Umbilical cord (tissue), 2 donors: ENCODE results near the gene OR52L1. TPM values are rescaled to one million over a fixed set of nuclear protein-coding genes. Genes with fewer than 3 reads are reported as not detected.
"Not testable (repeated sequence)": the region's sequence is repeated elsewhere in the genome, so short reads cannot be mapped to it uniquely, and the experiment has no call there.

Source experiments
- DNase-seq: peaks from one replicate; pipeline ENCODE4 v3.0.0-alpha.2; 2015; ENCODE audit warnings: low spot score
- total RNA-seq: library from RNA; depleted of rRNA; stranded (reverse); fragments of >200 nt; gene quantifications from one replicate; pipeline ENCODE4 v1.2.3, GENCODE V29; 2014; ENCODE audit warnings: low replicate concordance; ENCODE audit not compliant: insufficient read depth

Gene OR52L1
- total RNA-seq: 3.4 TPM

DNA sequence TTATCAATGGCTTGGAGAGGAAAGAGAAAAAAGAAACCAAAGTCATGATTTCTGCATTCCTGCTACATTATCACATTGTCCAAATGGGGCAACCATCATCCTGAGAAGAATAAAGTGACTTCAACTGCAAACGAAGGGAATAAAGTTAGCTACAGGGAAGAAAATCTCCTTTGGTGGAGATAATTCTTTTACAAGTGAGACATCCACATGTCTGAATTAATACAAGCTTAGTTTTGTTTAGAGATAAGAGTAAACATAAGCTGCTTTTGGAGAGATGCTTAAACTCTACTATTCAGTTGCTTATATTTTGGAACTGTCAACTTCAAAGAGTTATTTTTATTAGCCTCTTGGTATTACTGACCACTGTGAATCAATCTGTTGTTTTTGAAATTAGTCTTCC, at the start of gene OR52L1:
Gene OR52L1, minus strand, starts transcription at position 101 of the 400 bp plus-strand sequence. Its CDS starts 55 bp downstream, at position 46.
- no peak for DNase-seq

DNA sequence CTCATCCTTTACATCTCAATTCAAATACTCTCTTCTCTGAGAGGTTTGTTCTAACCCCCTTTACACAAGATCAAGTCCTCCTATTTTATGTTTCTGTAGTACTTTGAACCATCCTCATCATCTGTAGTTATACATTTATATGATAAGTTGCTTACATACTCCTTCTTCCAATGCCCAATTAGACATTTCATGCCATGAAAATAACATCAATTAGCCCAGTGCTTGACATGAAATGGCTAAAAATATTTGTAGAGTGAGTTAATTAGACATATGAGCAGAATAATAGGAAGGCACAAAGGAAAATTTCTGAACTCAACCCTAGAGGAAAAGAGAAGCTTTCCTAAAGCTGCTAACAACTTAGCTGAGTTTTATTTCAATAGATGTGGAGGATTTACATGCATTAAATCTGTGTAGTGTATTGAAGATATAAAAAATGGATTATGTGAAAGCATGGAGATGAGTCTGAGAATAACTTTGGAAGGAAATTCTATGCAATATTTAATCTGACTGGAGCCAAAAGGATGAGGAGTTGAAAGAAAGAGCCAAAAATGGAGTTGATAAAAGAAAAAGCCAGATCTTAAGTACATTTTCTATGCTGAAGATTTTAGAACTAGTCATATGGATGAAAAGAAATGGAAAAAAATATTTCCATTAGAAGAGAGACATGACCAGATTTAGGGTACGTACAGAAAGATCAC, 44.1 kb upstream of the OR52L1 start, which contains the start of gene OR56A1:
Gene OR56A1, minus strand, starts transcription at position 51 of the 698 bp plus-strand sequence. CDS start 3,066 bp downstream, outside the sequence.
- DNase-seq: no peak

DNA sequence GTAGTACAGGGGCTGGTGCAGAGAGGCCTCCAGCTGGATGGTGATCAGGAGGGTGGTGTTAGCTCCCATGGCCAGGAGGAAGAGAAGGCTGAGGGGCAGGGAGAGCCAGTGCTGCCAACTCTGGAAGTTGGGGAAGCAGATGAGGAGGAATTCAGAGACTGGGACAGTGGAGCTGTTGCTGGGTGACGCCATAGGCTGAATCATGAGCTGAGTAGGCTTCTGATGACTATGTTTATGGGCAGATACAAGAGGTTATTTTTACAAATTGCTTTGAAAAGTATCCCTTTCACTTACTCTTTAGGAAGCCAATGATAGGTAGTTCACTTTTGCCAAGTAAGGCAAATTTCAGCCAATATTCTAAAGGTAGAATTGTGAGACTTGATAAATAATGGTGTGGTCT, 40.7 kb upstream of the OR52L1 start:
- no peak for DNase-seq

DNA sequence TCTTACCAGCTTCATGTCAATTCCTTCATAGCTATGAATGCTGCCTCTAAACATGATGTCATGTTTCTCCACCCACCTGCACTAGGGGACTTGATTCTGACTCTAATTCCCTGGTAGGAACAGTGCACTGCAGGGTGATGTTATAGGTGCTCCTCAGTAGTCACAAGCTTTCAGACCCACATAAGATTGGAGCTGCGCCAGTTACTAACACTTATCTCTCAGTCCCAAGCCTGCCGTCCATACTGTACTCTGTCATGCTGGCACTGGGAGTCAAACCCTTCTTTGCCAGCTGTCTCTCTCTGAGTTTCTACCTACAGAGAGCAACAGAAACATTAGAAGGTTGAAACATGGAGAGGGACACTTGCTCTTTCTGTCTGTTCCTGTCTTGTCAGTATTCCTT, 38.3 kb upstream of the OR52L1 start:
- DNase-seq: no peak

- peak; percentile 70 for DNase-seq
These were observed 36.2 kb upstream of the OR52L1 start for GRCh38 chr11:6022956-6023355.

DNA sequence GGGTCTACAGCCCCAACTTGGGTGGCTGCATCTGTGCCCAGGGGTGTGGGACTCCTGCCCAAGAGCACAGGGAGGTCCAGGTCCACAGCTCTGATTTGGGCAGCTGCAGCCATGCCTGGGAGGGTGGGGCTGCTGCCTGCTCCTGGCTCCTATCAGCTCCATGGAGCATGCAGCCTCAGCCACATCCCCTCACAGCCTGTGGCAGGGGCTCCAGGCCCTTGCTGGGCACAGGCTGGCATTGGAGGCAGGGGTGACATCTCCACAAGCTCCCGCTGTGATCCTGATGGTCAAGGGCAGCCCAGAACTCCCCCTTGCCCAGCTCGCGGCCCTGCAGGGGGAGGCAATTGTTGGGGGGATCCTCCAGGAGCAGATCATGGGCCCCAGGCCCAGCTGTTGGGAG, 26.3 kb upstream of the OR52L1 start:
- DNase-seq: no peak

DNA sequence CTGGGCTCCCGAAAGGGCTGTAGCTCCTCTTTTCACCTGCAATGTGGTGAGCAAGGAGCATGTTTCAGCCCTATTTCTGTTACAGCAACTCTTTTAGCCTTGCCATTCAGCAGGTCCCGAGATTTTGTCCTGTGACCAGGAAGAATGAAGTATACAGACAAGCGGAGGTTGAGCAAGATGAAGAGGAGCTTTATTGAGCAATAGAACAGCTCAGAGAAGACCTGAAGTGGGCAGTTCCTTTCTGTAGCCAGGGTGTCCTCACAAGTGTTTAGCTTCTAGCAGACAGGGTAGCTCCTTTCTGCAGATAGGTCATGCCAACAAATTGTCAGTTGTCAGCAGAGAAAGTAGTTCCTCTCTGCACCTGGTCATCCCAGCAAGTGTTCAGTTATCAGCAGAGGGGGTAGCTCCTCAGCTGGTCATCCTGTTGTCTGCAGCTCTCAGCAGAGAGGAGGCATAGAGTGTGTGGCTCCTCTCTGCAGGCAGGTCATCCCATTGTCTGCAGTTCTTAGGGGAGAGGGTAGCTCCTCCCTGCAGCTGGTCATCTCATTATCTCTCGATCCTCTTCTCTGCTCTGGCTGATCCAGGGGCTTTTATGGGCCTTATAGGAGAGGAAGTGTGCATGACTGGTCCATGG, 25.4 kb upstream of the OR52L1 start:
- DNase-seq: no peak

- no peak for DNase-seq
These were observed 20.1 kb upstream of the OR52L1 start, which contains the start of gene OR56A4 for GRCh38 chr11:6006846-6007245. OR56A4 (minus strand) TSS chr11:6006946; CDS start chr11:6002992, 3,954 bp downstream.

DNA sequence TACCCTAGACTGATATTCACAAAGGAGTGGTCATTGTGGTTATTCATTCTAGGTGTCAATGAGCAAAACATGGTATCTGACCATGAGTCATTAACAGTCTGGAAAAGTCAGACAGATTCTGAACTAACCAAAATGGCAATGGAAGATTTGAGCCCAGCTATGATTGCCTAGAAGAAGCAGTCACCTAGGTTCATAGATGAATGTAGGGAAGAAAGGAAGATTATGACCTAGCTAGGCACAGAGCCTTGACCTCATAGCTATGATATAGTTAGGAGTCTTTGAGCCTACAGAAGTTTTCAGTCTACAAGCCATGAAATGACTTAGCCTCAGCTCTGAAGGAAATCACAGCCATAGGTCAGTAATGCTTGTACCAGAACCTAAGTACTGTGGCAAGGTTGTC, 19.6 kb upstream of the OR52L1 start:
- no peak for DNase-seq

DNA sequence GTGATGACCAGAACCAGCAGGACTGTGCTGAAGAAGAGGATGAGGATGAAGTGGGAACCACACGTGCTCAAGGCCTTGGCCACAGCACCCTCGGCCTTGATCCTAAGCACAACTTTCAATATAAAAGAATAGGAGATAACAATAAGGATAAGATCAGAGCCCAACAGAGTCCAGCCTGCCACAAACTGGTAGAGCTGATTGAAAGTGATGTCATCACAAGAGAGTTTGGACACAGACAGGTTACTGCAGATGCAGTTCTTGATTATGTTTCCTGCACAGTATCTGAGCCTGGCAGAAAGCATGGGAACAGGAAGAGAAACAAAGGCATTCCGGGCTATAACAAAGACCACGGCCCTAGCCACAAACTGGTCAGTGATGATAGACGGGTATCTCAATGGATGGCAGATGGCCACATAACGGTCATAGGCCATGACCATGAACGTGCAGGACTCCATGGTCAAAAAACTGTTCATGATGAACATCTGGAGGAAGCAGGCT, 15.5 kb upstream of the OR52L1 start:
- DNase-seq: no peak

DNA sequence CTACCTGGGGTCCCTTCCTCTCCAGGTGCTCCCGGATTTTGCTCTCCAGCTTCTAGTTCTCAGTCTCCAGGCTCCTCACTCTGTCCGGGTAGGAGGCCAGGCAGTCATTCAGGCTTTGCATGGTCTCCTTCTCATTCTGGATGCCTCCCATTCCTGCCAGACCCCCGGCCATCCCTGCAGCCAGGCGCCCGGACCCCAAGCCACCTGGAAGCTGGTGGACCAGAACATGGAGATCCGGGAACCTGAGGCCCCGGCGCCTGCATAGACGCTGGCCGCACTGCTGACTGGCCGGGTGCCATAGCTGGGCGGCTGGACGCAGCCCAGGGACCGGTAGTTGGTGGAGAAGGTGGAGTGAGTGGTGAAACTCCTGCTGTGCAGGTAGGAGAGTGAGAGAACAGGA, 8.0 kb upstream of the OR52L1 start:
- DNase-seq: no peak

DNA sequence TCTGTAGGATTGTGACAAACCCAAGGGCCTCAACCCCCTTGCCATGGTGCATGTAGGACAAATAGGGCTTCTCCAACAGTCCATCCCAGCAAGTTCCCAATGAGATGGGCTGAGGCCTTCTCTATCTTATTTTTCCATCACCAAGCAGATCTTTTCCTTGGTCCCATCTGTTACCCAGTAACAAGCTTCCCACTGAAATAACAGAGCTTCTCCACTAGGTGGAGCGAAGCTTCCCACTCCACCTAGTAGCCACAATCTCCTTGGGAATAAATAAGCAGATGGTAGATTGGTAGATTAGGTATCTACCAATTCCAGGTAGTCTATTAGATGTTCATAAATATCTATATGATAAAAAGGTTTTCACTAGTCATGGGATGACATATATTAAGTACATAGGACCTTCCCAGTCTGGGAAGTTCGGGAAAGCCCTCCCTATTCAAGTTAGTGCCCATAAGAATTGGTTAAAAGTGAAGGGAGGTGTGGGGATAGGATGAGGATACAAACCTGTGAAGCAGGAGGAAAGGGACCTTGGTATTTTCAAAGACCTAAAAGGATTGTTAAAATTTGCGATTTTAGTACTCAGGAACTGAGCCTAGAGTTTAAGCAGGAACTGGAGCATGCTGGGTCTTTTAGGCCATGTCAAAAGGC, 5.9 kb upstream of the OR52L1 start:
- DNase-seq: no peak

- DNase-seq: no peak
These were observed 5.4 kb upstream of the OR52L1 start for GRCh38 chr11:5992150-5992549.

GRCh38 chr11:5989203-5989602, 2.4 kb upstream of the OR52L1 start:
- no peak for DNase-seq

DNA sequence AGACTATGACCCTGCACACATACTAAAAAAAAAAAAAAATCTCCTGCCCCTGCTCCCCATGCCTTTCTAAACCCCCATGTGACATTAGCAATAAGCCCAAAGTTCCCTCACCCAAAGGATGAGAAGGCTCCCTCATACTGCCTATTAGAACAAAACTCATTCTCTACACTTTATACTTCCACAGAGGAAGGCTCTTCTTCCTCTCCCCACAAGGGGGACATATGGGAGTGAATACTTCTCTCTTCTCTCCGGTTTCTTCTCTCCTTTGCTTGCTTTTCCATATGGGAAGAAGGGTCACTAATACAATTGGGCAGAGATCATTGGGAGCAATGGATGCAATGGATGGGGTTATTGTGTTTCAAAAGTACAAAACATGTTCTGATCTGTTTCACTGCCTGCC, 3.3 kb downstream of the OR52L1 start:
- DNase-seq: no peak

- no peak for DNase-seq
These were observed 13.3 kb downstream of the OR52L1 start for GRCh38 chr11:5973530-5973929.

DNA sequence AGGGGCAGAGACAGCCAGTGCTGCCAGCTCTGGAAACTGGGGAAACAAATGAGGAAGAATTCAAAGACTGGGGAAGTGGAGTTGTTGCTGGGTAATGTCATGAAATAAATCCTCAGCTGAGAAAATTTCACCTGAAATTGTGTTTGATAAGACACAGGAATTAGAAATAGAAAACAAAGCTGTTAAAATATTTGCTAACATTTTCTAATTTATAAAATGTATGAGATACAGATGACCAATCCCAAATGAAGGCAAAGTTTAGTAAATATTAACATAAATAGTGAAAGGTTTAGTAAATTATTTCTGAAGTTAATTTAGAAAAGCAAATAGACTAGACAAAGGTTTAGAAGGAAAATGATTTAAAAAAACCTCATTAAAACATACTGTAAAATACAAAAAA, 18.4 kb downstream of the OR52L1 start, which contains the start of gene OR56A5:
Gene OR56A5, minus strand, starts transcription at position 101 of the 400 bp plus-strand sequence. Its CDS starts 0 bp downstream, at position 101.
- DNase-seq: no peak

GRCh38 chr11:5967708-5968107, 19.1 kb downstream of the OR52L1 start:
- no peak for DNase-seq

DNA sequence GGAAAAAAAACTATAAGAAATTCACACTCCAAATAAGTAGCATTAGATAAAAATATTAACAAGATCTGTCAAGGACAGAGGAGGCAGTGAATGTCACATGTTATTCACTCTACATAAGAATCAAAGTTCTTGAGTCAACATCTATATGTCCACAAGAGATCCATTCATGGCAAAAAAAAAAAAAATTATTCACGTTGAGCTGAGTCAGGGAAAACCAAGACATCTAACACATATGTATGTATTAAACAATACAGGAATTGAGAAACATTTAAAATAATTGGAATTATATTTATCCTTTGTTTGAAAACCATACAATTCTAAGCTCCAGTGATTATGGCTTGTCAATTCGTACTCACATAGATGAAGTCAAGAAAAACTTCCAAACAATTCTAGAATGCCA, 19.8 kb downstream of the OR52L1 start:
- no peak for DNase-seq

DNA sequence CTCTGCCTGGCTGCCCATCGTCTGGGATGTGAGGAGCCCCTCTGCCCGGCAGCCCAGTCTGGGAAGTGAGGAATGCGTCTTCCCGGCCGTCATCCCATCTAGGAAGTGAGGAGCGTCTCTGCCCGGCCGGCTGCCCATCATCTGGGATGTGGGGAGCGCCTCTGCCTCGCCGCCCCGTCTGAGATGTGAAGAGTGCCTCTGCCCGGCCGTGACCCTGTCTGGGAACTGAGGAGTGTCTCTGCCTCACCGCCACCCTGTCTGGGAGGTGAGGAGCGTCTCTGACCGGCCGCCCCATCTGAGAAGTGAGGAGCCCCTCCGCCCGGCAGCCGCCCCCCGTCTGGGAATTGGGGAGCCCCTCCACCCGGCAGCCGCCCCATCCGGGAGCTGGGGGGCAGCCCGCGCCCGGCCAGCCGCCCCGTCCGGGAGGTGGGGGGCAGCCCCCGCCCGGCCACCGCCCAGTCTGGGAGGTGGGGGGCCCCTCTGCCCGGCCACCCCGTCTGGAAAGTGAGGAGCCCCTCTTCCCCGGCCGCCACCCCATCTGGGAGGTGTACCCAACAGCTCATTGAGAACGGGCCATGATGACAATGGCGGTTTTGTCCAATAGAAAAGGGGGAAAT, 26.0 kb downstream of the OR52L1 start:
- DNase-seq: not testable (repeated sequence)

DNA sequence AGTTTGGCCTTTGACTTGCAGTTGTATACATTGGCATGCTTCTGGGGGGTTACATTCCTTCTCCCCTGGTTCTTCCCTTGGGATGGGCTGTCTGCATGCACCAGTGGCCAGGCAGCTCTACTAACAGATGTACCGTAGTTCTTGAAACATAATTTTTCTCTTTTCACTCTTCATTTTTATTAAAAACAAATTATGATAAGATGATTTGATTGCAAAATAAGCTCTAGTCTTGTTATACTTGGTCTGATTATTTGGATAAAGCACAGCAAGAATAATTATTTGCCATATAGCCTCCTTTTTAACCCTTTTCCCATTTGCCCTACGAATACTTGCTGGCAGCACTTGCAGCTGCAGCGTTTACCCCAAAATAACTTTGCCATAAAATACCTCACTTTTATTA, 31.2 kb downstream of the OR52L1 start:
- no peak for DNase-seq

GRCh38 chr11:5941951-5942350, 44.8 kb downstream of the OR52L1 start, which contains the start of gene OR56A3:
OR56A3 (plus strand) TSS chr11:5942251; CDS start chr11:5947347, 5,096 bp downstream.
- no peak for DNase-seq
